Measurements from ENCODE around the gene ITSN1. TPM values are rescaled to one million over a fixed set of nuclear protein-coding genes. Genes with fewer than 3 reads are reported as not detected.
"Not testable (repeated sequence)": the region's sequence is repeated elsewhere in the genome, so short reads cannot be mapped to it uniquely, and the experiment has no call there.

Gene ITSN1
- total RNA-seq, 2 donors from 2014 or later = 50.9 to 78.6 TPM

DNA sequence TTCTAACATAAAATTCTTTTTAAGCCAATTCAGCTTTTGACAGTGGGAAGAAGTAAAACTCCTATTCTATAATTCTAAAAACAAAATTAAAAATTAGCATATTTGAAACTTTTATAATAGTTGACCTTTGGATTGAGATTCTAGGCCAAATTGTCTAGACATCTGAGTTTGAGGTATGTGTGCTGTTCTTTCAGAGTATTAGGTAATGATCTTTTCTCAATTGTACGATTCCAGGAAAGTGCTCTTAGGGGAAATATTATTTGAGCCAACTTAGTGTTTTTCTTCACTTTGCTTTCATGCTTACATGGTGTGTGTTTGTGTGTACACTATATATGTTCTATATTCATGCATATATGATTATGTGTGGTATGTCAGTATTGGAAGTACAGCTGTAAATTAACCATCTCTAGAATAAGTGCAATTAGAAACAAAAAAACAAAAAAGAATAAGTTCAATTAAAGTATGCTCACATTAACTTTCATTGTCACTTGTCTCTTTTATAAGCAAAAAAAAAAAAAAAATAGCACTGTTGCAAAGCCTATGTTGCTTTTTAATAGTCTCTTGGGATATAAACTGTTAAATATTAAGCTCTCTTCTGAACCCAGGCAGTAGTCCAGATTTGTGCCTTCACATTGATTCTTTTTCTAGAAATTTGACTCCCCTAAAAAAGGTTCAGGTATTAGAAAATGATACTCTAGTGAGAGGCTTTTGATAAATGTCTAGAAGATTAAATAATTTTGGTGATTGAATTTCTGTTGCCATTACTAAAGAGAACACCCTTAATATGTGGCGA, 141.1 kb downstream of the ITSN1 start:
- H3K4me1 ChIP-seq (ENCODE audit: control insufficient read depth in 1 of 2, low read depth in 2 of 2) = peaks cover 0 to 18% of the 10 kb centered on the region in 2 donors
- DNase-seq (ENCODE audit: low spot score) = no peak
- no peaks in the 10 kb centered on the region for H3K36me3 ChIP-seq
- ATAC-seq (ENCODE audit: insufficient number of reproducible peaks, low FRiP score, low read depth) = no peak
- no peak overlapping the region for H3K4me3 ChIP-seq
- H3K27ac ChIP-seq = no peak overlapping the region
- TF ChIP-seq, protein P1, sequence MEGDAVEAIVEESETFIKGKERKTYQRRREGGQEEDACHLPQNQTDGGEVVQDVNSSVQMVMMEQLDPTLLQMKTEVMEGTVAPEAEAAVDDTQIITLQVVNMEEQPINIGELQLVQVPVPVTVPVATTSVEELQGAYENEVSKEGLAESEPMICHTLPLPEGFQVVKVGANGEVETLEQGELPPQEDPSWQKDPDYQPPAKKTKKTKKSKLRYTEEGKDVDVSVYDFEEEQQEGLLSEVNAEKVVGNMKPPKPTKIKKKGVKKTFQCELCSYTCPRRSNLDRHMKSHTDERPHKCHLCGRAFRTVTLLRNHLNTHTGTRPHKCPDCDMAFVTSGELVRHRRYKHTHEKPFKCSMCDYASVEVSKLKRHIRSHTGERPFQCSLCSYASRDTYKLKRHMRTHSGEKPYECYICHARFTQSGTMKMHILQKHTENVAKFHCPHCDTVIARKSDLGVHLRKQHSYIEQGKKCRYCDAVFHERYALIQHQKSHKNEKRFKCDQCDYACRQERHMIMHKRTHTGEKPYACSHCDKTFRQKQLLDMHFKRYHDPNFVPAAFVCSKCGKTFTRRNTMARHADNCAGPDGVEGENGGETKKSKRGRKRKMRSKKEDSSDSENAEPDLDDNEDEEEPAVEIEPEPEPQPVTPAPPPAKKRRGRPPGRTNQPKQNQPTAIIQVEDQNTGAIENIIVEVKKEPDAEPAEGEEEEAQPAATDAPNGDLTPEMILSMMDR (IDR thresholded peaks at IDR 0.05) = no peak
- no peaks in the 10 kb centered on the region for H3K27me3 ChIP-seq (replicated peaks; ENCODE audit: insufficient read depth)
- no peaks in the 10 kb centered on the region for H3K9me3 ChIP-seq

DNA sequence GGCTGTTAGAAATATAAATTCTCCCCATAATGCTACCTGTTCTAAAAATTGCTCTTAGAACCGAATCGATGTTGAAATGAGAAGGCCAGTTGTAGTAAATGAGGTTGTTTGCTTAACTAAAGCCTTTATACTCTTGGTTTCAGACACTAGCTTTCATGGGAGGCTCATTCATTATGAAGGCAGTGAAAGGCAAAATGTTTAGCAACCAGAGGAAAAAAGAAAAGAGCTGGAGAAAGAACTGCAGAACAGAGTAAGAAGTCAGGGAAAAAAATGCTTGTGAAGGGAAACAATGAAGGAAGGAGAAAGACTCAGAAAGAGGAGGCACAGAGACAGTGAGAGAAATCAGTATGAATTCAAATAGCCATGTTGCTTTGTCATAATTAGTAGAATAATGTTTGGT, 145.1 kb downstream of the ITSN1 start:
- Histone ChIP-seq H3K9me3 (no peaks in the 10 kb centered on the region), H3K4me1 (ENCODE audit: control insufficient read depth in 1 of 2, low read depth in 2 of 2) (peaks cover 0 to 5% of the 10 kb centered on the region in 2 donors), H3K4me3 (no peak overlapping the region), H3K36me3 (no peaks in the 10 kb centered on the region), H3K27ac (no peak overlapping the region), H3K27me3 (replicated peaks; ENCODE audit: insufficient read depth) (no peaks in the 10 kb centered on the region)
- ATAC-seq (ENCODE audit: insufficient number of reproducible peaks, low FRiP score, low read depth) = no peak
- DNase-seq (ENCODE audit: low spot score) = no peak
- TF ChIP-seq, protein P1 (IDR thresholded peaks at IDR 0.05) = no peak

DNA sequence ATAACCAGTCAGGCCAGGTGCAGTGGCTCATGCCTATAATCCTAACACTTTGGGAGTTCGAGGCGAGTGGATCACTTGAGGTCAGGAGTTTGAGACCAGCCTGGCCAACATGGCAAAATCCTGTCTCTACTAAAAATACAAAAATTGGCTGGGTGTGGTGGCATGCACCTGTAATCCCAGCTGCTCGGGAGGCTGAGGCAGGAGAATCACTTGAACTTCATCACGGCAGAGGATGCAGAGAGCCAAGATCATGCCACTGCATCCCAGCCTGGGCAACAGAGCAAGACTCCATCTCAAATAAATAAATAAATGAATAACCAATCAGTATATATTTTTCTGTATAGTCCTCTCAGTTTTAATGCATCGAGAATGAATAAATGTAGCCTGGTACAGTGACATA, 146.1 kb downstream of the ITSN1 start:
- H3K27ac ChIP-seq; H3K9me3 ChIP-seq; H3K36me3 ChIP-seq; H3K4me3 ChIP-seq; H3K27me3 ChIP-seq (replicated peaks; ENCODE audit: insufficient read depth); DNase-seq (ENCODE audit: low spot score); H3K4me1 ChIP-seq (ENCODE audit: control insufficient read depth in 1 of 2, low read depth in 2 of 2); ATAC-seq (ENCODE audit: insufficient number of reproducible peaks, low FRiP score, low read depth): not testable (repeated sequence)

DNA sequence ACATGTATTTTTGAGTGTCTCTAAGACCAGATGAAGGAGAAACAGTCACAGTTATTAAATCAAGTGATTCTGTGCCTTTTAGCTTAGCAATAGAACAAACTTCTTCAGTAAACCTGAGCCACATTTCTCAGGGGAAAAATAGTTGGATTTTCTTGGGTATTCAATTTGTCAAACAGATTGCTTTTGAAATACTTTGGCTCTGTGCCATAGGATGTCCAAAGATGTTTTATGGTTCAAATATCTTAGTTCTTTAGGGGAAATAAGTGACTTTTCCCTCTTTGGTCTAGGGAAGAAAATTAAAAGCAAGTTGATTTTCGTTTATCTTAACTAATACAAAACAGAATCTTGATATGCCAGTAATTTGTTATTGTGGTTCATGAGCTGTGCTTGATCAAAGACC, 147.4 kb downstream of the ITSN1 start:
- ATAC-seq (ENCODE audit: insufficient number of reproducible peaks, low FRiP score, low read depth) (no peak), DNase-seq (ENCODE audit: low spot score) (no peak)
- TF ChIP-seq, protein P1 (IDR thresholded peaks at IDR 0.05) = no peak
- no peaks in the 10 kb centered on the region for H3K27me3 ChIP-seq (replicated peaks; ENCODE audit: insufficient read depth)
- H3K4me1 ChIP-seq (ENCODE audit: control insufficient read depth in 1 of 2, low read depth in 2 of 2) = no peaks in the 10 kb centered on the region
- H3K36me3 ChIP-seq = peaks cover 4% of the 10 kb centered on the region
- no peak overlapping the region for H3K27ac ChIP-seq
- H3K9me3 ChIP-seq = no peaks in the 10 kb centered on the region
- H3K4me3 ChIP-seq = no peak overlapping the region

DNA sequence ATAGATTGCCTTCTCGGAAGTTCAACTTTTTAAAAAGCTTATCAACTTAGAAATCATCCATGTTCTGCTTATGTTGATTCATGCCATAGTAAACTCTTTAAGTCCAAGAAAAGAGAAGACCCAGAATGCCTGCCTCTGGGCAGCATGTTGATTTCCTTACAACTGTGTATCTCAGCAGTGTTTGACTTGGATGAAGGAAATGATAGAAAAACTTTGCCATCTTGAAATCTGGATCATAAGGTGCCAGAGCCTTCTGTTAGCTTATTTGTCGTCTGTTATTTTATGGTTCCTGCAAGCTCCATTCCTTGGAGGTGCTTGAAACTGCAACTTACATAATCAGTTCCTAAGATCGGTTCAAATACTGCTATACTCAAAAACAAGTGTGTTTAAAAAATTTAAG, 148.8 kb downstream of the ITSN1 start:
- DNase-seq (ENCODE audit: low spot score) = no peak
- Histone ChIP-seq H3K4me3 (no peak overlapping the region), H3K9me3 (no peaks in the 10 kb centered on the region), H3K4me1 (ENCODE audit: control insufficient read depth in 1 of 2, low read depth in 2 of 2) (no peaks in the 10 kb centered on the region), H3K36me3 (peaks cover 10% of the 10 kb centered on the region), H3K27me3 (replicated peaks; ENCODE audit: insufficient read depth) (no peaks in the 10 kb centered on the region), H3K27ac (no peak overlapping the region)
- no peak for ATAC-seq (ENCODE audit: insufficient number of reproducible peaks, low FRiP score, low read depth)
- TF ChIP-seq, protein P1 (IDR thresholded peaks at IDR 0.05) = no peak

DNA sequence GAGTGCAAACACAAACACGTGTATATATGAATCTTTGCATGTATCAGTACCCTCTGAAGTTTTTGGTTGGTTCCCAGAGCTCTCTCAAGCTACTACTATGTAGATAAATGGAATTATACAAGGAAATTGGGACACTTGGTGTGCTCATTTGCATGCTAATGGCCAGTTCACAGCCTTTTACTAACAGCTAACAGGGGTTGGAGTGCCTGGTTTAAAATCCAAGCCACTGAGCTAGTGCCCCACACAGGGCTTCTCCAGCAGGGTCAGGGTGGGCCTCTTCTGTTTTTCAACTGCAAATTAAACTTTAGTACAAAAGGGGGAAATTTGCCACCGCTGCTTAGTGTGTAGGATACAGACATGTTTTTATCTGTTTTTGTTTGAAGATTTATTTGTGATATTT, 152.3 kb downstream of the ITSN1 start:
- TF ChIP-seq, protein P1 (IDR thresholded peaks at IDR 0.05) = no peak
- H3K9me3 ChIP-seq = no peaks in the 10 kb centered on the region
- H3K27me3 ChIP-seq (replicated peaks; ENCODE audit: insufficient read depth) = no peaks in the 10 kb centered on the region
- H3K27ac ChIP-seq = no peak overlapping the region
- no peak overlapping the region for H3K4me3 ChIP-seq
- no peak for ATAC-seq (ENCODE audit: insufficient number of reproducible peaks, low FRiP score, low read depth)
- no peak for DNase-seq (ENCODE audit: low spot score)
- H3K4me1 ChIP-seq (ENCODE audit: control insufficient read depth in 1 of 2, low read depth in 2 of 2) = no peaks in the 10 kb centered on the region
- peaks cover 14% of the 10 kb centered on the region for H3K36me3 ChIP-seq
